OCI-LY3 (cell line): ENCODE data around the gene IRX6.

Source experiments
- CTCF ChIP-seq: fragments of 200-600, 300-600 bp; sonication (generic); IDR thresholded peaks from 2 replicates; pipeline ENCODE4 v1.5.1; 2014; ENCODE audit warnings: antibody characterized with exemption, low read length, low read depth
- EZH2phosphoT487 ChIP-seq: fragments of 200-600 bp; shearing (Covaris generic); IDR thresholded peaks from 2 replicates; pipeline ENCODE4 v1.6.1; 2018; ENCODE audit warnings: antibody characterized with exemption, mixed run types, low read depth

GRCh38 chr16:55326261-55327092, 2.5 kb downstream of the IRX6 start:
- no peak for TF ChIP-seq CTCF
- no peak for TF ChIP-seq EZH2phosphoT487
